Thyroid gland (tissue), 4 donors: ENCODE measurements around the gene EI24.

Experiments used
- POLR2A ChIP-seq, 2 donors: fragments of 450-650 bp; IDR thresholded peaks; one replicate each; pipeline ENCODE4 v1.6.1; 2017; ENCODE audit warnings: antibody characterized with exemption in 2 of 2, mild to moderate bottlenecking in 2 of 2, moderate library complexity in 1 of 2
- TF ChIP-seq, protein P1 (sequence below), 6 experiments: fragments of 200-600 bp in 3 of 6; fragments of 450-650 bp in 3 of 6; sonication (generic) in 3 of 6; IDR thresholded peaks; one replicate each; pipeline ENCODE4 v1.5.1; 2016 to 2019; ENCODE audit warnings: antibody characterized with exemption in 6 of 6, mild to moderate bottlenecking in 2 of 6, inconsistent platforms in 1 of 6, moderate library complexity in 1 of 6

DNA sequence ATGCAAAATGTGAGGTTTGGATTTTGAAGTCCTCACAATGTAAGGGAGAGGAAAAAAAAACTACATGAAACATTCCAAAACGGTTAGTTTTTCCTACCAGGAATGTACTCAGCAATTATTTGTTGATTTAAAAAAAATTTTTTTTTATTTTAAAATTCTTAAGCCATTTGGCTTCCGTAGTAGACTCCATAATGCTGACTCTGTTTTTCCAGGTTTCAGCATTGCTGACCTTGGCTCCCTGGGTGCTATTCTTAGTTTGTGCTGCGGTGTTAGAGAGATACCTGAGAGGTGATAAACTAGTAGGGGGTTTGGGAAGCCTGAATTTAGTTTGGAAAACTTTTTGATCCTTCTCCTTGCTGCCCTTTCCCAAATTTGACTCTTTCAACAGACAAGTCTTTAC is 33.9 kb downstream of the EI24 start:
- TF ChIP-seq, protein P1, sequence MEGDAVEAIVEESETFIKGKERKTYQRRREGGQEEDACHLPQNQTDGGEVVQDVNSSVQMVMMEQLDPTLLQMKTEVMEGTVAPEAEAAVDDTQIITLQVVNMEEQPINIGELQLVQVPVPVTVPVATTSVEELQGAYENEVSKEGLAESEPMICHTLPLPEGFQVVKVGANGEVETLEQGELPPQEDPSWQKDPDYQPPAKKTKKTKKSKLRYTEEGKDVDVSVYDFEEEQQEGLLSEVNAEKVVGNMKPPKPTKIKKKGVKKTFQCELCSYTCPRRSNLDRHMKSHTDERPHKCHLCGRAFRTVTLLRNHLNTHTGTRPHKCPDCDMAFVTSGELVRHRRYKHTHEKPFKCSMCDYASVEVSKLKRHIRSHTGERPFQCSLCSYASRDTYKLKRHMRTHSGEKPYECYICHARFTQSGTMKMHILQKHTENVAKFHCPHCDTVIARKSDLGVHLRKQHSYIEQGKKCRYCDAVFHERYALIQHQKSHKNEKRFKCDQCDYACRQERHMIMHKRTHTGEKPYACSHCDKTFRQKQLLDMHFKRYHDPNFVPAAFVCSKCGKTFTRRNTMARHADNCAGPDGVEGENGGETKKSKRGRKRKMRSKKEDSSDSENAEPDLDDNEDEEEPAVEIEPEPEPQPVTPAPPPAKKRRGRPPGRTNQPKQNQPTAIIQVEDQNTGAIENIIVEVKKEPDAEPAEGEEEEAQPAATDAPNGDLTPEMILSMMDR (IDR thresholded peaks at IDR 0.05): no peak
- TF ChIP-seq POLR2A (IDR thresholded peaks at IDR 0.05): no peak
